HG02981 (cell line): Measurements from ENCODE around the gene ALDH9A1.

Experiments used
- ATAC-seq: cut with Tn5 transposase; IDR thresholded peaks from one replicate; pipeline ENCODE4 v1.9.1; 2021; ENCODE audit warnings: mild to moderate bottlenecking, moderate library complexity; ENCODE audit not compliant: unreplicated experiment

The ALDH9A1 gene

DNA sequence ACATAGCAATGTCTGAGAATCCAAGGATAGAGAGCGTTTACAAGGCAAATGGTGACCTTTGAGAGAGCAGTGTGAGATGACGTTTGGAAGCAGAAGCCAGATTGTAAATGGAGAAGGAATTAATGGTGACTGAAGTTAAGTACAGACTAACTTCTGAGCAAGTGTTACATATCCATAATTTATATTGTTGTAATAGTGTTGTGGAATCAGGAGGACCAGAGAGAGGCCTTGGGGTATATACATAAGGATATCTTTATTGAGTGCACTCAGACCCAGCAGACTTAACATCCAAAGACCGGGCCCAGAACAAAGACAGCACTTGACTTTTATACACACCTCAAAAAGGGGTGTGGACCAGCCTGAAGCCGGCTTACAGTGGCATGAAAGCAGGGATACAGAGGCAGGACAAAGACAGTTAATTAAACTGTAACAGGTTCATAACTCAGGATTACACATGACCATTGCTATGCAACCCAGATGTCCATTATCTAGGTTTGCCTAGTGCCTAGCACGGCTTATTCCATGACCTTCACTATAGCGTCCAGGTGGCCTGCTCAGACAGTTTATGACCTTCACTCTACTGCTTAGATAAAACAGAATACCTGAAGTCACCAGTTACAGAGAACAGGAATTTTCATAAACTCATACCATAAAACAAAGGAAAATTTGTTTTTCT is 70.1 kb downstream of the ALDH9A1 start:
- no peak for ATAC-seq

GRCh38 chr1:165624441-165624840 is 73.9 kb downstream of the ALDH9A1 start:
- no peak for ATAC-seq

DNA sequence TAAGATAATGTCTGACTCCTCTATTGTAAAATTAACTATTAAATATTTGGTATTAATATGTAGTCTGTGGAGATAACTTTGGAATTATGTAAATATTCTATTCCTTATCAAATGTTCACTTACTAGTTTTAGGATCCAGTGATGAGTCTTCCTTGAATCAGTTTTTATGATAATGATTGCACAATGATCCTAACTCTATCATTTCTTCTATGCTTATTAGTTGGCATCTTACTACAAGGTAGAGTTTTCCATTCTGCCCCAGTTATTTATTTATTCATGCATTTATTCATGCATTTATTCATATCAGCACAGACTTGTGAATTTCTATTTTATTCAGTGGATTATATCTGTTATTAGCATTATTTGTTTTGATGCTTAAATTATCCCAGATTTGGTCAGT is 74.7 kb downstream of the ALDH9A1 start:
- no peak for ATAC-seq

- ATAC-seq, result no peak
Observed at GRCh38 chr1:165619647-165620151, 78.7 kb downstream of the ALDH9A1 start.

GRCh38 chr1:165616987-165617546 is 81.3 kb downstream of the ALDH9A1 start:
- no peak for ATAC-seq

DNA sequence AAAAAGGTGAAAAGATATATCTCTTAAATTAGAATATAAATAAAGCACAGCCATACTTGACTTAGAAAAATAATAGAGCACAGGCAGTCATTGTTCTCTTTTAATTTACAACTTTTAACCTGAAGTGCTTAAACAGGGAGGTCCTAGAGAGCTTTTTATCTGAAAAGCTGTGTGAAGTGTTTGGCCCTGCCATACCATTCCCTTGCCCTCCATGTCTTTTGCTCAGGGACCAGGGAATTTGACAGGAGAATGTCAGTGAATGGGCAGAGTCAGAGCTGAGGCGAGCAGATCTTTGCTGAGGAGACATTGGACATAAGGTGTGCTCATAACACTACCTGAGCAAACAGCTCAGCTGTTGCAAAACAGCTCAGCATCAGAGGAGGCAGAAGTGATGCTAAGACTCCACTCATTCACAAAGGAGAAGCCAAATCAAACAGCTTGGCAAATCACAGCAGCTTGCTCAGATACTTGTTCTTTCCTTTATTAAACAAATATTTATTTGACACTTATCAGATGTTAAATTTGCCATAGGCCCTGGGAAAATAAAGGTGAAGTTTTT is 82.2 kb downstream of the ALDH9A1 start:
- no peak for ATAC-seq
